T-helper 1 cell treated with Interleukin-12 subunit alpha and Interleukin-12 subunit beta and Interleukin-4 antibody, amounts not matched to agents 30 ng/mL and 1 ng/mL, for 36 hours (primary cell): ENCODE data around the gene RAP1GAP. TPM values are rescaled to one million over a fixed set of nuclear protein-coding genes. Genes with fewer than 3 reads are reported as not detected.

Source experiments
- intact Hi-C: fragments of 100-400 bp; cut with micrococcal nuclease; formaldehyde crosslinking; loops from one replicate; pipeline ENCODE4 v1.15.1; 2024
- total RNA-seq: library from RNA; stranded (reverse); gene quantifications from 2 replicates; pipeline ENCODE4 v1.2.3, GENCODE V29; 2022

RAP1GAP gene
- total RNA-seq, 1 donor from 2014 or later = 0.54 TPM

DNA sequence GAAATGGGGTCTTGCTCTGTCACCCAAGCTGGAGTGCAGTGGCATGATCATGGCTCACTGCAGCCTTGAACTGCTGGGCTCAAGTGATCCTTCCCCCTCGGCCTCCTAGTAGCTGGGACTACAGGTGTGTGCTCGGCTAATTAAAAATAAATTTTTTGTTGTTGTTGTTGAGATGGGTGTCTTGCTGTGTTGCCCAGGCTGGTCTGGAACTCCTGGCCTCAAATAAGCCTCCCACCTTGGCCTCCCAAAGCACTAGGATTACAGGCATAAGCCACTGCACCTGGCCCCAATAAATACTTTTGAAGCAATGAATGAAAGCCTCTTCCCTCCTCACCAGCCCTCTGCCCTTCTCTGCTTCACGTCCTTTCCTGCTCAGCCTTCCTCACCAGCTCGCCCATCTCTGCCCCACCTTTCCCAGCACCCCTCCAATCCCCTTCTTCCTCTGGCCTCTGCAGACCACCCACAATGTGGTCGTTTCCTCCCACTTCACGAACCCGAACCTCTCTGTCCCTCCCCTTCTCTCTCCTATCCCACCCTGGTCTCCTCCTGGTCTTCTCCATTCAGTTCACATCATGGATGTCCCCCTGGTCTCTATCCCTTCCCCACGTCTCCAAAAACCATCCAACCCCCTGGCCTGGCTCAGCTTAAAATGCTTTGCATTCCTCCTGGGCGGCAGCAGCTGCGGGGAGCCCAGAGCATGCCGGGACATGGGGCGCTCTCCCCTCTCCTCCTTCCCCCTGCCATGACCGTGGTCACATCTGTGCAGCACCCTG lies 38.4 kb downstream of the RAP1GAP start:
- intact Hi-C loops = no loop called here

DNA sequence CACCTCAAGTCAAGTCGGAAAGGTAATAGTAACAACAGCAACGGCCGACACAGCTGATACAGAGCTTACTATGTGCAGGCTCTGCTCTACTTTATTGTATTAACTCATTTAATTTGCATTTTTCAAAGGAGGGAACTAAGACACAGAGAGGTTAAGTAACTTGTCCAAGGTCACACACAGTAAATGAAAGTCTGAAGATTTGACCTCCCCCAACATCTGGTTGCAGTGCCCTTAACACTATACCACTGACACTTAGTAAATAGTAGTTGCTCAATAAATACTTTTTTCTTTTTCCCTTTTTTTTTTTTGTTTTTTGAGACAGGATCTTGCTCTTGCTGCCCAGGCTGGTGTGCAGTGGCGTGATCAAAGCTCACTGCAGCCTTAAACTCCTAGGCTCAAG lies 39.2 kb downstream of the RAP1GAP start:
- intact Hi-C loops = no loop called here

DNA sequence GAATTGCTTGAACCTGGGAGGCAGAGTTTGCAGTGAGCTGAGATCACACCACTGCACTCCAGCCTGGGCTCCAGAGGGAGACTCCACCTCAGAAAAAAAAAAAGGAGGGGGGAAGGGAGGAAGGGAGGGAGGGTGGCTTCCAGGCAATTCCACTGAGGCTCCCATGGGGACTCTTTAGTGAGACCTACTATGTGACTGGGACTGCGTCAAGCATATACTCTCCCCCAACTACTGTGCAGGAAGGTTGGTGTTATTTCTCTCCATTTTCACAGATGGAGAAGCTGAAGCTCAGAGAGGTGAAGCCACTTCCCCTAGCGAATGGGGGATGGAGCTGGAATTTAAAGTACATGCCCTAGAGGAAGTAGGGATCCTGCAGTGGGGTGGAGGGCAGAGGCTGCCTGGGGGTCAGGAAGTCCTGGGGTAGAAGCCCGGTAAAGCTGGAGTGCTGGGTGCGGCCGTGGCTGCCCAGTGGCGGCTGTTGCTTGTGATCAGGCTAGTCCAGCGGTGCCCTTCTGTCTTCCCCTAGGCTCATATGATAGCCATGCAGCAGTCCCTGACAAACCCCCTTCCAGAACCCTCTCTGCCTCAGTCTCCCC lies 40.3 kb downstream of the RAP1GAP start:
- intact Hi-C loops = no loop called here

DNA sequence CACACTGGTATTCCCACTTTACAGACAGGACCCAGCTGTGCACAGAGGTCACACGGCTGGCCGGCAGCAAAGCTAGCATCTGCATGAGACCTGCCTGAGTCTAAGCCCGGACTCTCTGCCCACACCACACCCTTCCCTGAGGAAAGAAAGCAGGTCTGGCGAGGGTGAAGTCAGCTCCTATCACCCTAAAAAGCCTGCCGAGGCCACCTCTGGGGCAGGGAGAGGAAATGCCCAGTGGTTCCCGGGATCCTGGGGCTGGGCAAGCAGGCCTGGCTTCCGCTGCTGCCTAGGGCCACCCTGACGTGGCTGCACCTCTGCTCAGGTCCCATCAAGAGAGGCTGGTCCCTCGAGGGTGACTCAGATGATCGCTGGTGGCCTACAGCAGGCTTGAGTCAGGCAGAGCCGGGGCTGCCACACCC lies 42.2 kb downstream of the RAP1GAP start:
- intact Hi-C loops = no loop called here

DNA sequence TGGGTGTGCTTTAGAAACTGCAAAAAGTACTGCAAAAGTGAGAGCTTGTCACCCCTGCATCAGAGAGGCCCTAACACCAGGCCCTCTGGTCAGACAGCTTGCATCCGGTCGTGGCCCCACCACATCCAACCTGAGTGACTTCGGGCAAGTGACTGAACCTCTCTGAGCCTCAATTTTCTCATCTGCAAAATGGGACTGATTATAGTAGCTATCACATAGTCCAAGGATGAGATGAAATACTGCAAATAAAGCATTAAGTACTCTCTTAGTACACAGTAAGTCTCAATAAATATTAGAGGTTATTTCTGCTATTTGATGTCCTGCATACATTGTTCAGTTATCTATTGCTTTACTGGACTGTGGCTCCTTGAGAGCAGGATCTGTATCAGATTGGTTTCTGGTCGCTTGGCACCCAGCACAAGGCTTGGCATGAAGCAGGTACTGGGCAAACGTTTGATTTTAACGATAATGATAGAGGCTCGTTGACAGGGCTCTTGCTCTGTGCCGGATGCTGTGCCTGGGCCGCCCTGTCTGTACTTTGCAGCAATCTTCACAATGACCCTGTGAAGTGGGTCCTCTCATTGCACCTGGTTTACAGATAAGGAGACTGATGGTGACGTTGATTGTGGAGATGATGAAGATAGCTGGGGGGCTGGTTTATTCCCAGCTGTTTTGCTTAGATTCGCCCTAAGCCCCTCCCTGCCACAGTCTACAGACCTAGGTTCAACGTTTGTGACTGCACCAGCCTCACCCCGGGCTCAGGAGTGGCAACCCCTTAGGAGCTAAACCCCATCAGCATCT lies 43.6 kb downstream of the RAP1GAP start:
- intact Hi-C loops = no loop called here

DNA sequence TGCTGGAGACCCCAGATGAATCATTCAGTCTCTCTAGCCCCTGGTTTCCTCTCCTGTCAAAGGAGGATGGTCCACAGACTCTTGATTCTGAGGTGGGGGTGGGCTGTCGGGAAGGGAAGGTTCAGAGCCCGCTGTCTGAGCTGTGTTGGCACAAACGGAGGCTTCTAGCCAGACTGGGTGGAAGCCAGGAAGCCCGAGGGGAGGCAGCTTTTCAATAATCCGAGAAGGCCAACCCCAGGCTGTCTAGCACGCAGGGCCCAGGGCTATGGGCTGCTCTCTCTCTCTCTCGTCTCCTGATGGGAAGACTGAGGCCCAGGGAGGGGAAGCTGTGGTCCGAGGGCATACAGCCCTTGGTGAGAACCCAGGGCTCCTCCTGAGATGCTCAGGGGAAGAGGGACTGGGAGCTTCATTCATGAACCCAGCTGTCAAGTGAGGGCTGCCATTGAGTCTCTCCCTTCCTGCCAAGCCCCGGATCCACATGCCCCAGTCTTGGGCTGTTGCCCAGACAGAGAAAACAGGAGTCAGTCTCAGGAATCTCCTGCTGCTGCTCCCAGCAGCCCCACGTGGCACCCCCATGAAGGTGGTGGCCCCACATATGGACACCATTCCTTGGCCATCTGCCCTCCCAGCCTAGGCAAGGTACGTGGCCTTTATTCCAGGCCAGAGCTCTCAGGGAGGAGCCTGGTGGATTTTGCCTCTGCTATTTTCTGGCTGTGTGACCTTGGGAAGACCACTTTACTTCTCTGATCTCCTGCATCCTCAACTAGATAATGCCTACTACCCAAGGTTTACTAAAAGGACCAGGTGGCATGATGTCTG lies 44.4 kb downstream of the RAP1GAP start:
- intact Hi-C loops = no loop called here

DNA sequence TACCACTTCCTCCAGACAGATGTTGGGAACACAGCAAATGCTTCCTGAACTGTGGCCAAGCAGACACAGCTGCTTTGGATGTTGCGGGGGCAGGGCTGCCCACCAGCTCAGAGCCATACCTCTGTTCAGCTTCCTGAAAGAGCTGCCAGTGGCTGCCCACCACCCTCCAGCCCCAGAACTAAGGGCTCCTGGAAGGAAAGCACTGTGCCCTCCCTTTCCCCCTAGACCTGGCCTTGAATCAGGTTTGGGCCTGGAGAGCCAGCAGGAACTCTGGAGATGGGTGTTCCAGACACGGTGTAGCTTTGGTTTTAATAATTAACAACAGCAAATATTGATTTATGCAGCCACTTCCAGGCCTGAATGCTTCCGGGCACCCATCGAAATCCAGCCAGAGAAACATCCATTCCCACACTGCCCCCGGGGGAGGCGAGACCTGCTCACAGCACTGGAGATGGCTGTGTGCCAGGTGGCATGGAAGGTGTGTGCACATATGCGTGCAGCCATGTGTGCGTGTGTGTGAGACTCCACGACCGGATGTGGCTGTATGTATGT lies 45.7 kb downstream of the RAP1GAP start:
- intact Hi-C loops = loop anchor here (1.0 kb wide), 1 partner anchor 36 kb away; no protein-coding TSS in a partner anchor

DNA sequence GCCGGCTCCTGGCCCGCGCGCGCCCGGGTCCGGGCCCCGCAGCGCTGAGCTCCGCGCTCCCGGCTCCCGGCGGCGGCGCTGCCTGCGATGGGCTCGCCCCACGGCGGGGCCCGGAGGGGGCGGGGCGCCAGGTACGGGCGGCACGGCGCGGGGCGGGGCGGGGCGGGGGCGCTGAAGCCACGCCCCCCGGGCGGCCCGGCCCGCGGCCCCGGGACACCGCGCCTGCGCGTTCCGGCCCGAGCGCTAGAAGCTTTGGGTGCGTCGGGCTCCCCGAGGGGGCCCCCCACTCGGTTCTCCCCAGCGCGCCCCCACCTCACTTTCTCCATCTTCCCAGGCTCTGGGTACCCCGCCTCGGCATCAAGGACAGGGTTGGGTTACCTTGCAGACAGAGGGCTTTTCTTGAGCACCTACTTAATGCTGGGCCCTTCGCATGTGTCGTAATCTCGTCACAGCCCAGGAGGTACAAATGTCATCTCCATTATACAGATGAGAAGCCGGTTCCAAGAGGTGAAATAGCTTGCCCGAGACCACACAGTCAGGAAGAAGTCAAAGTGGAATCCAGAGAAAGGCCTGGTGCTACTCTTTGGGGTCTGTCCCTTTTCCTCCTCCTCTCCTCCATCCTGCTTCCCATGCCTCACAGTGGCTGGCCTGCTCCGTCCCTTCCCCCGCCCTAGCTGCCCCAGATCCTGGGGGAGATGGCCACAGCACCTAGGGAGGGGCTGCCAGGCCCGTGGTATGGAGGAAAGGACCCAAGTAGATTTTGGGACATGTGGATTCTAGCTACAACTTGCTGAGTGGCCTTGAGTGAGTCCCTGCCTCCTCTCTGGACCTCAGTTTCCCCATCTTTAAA lies 46.5 kb downstream of the RAP1GAP start:
- intact Hi-C loops = loop anchor here (1.0 kb wide), 2 partner anchors 15 to 37 kb away; no protein-coding TSS in a partner anchor

DNA sequence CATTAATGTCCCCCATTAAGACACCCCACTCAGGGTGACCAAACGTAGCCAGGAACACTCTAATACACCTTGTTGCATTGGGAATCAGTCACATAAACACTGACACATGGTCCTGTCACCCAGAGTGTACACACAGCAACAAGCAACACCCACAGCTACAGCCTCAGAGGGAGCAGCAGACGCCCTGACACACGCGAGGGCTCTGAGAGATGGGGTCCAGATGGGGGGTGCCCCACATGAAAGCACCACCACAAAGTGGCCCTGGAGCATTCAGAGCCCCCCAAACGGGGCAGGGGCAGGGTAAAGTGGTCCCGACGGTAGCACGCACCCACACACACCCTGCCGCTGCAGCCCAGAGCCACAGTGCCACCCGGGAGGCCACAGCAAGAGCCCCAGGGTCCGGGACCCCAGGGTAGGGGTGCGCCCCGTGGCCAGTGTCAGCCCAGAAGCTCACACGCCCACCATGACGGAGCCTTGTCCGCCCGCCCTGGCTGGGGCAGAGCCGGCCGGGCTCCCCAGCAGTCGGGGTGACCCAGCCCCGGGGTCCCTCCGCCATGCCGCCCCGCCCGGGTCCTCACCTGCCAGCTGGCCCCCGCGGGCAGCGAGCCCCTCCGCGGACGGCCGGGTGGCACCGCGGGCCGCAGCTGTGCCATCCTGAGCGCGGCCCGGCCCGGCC lies 47.3 kb downstream of the RAP1GAP start:
- intact Hi-C loops = loop anchor here (1.0 kb wide), 1 partner anchor 15 kb away; no protein-coding TSS in a partner anchor

DNA sequence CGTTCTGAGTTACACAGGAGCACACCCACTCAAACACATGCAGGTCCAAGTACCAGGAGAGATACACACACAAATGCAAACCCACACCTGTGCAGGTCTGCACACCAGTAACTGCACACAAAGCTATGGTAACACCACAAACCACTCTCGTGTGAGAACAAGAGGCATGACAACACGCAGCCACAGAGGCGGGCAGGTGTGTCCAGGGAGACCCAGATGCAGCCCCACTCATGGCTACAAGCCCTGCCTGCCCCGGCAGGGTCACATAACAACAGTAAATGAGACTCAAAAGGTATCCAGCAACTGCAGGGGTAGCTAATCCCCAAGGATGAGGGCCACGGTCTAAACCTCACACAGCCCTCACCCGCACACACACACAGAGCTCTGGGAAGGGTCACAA lies 48.1 kb downstream of the RAP1GAP start:
- intact Hi-C loops = no loop called here

DNA sequence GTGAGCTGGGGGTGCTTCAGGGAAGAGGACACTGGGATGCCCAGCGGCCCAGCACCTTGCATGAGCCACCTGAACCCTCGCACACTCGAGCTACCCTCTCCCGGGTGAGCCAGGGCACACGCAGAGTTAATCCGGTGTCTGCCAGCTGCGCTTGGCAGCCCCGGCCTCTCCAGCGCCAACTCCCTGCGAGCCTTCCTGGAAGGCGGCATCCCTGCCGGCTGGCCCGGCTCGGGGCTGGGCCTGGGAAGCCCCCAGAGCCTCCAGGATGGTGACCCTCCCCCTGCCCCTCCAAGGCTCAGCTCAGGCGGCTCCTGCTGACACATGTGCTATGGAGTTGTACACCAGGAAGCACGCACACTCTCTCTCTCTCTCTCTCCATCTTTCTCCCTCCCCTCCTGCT lies 48.7 kb downstream of the RAP1GAP start:
- intact Hi-C loops = no loop called here

DNA sequence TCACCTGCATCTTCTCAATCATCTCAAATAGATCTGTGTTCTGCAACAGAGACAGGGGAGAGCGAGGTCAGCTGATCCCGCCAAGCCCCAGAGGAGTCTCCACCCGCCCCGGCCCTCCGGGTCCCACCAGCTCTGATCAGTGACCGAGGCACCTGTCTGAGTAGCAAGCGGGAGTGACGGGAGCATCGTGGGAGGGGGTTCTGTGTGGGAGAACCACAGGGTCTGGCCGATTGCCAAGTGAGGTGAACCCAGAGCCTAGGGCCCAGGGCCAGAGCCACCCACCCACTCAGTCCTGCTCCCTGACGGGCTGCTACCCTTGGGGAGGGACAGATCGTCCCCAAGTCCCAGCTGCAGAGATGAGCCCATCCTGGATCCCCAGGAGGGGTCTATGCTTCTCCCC lies 49.1 kb downstream of the RAP1GAP start:
- intact Hi-C loops = no loop called here

DNA sequence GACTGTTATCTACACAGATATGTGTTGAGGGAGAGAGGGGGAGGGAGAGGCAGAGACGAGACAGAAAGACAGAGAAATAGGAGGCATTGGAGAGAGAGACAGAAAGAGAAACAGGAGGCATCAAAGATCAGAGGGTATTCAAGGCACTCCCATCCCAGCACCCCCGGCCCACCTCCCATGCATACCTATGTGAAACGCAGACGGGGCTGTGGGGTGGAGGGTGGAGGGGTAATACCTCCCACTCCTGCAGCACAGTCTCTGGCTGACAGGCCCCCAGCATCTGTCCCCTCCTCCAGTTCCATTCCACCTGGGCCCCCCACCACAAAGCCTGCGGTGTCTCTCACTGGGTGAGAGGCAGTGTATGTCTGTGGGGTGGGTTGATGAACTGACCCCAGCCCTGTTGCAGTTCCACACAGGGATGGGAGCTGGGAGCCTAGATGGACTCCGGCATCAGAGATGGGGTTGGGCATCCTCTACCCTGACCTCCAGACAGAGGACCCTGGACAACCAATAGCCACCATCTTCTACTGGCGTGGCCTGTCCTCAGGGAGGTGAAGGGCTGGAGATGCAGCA lies 49.7 kb downstream of the RAP1GAP start:
- intact Hi-C loops = no loop called here

DNA sequence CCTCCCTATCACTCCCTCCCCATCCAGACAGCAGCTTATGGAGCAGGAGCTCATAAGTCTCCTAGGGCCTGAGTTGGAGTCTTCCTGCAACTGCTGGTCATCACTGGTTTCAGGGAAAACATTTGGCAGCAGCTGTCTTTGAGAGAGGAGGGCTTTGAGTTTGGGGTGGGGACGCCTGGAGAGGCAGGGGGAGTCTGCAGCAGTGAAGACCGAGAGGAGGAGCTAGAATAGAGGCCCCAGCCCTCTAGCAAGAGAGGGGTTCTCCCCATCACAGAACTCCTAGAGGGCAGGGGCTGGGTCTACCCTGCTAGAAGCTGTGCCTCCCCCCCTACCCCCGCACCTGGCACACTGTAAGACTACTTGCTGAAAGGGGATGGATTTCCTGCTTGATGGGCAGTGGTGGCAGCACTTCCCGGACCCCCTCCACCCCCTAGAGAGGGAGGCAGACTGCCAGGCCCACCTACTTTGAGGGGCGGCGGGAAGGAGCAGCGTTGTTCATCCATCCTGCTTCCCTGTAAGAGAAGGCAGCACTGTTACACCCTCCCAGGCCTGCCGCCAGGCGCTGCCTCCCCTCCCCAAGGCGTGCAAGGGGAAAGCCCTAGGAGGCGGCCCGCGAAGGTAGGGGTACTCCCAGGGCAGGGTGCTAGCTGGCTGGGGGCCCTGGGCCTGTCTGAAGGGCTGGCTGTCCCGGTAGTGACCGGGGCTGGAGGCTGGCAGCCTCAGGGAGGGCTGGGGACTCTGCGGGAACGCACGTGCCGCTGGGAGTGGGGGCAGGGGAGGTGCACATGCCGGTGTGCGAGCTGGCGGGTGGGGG lies 50.4 kb downstream of the RAP1GAP start:
- intact Hi-C loops = no loop called here

DNA sequence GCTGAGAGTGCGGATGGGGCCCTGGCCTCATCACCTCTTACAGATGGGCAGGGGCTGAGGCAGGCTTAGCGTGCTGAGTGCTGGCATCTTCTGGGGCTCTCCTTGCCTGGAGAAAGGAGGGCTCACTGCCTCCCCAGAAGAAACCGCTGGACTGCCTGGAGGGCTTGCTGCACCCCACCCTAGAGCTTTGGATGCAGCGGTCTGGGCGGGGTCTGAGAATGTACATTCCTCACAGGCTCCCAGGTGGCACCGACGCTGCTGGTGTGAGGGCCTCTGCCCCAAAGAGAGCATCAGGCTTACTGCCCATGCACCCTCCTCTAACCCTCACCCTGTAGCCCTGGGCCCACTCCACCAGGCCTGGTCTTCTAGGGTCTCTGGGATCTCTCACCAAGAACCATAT lies 51.1 kb downstream of the RAP1GAP start:
- intact Hi-C loops = no loop called here

DNA sequence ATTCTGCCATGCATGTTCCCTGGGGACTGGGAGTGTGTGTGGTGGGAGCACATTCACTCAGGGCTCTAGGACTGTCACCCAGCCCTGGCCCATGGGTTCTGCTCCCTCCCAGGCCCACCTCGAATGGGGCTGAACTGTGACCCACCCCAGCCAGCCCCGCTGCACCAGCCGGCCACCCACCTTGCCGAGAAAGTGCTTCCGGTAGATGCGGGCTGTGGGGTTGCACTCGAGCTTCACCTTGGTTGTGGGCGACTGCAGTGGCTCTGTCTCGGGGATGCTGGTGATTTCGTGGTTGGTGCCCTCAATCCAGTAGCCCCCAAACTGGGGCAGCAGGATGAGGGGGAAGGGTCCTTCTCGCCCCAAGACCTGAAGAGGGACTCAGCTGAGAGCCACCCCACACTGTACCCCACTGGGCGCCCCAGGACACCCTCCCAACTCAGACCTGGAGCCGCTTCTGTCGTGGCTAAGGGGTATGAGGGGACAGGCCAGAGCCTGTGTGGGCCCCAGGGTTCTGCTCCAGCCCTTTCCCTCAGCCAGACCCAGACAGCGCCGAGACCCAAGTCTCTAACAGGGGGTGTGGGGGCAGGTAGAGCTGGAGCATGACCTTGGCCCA lies 51.9 kb downstream of the RAP1GAP start:
- intact Hi-C loops = no loop called here

DNA sequence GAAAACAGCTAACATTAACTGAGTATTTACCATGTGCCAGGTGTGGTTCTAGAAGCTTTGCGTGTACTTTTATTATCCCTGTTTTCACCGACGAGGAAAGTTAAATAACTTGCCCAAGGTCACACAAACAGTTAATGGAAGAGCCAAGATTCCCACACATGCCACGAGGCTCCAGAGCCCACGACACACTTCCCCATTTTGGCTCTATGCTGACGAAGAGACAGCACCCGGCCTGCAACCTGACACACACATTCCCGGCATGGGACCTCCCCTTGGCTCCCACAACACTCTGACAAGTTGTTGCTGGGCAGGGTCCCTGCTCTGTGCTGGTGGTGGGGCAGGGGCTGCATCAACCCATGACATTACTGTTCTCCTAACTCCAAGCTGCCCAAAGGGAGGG lies 52.8 kb downstream of the RAP1GAP start:
- intact Hi-C loops = no loop called here
